SU-DHL-6 (cell line): ENCODE data around the gene LHX3.

Source experiments
- H2AFZ ChIP-seq: fragments of 200-600 bp; sonication (generic); 2 replicates; pipeline ENCODE4 v1.6.1; 2014; ENCODE audit warnings: low read depth, mild to moderate bottlenecking, moderate library complexity, mixed read lengths, antibody characterized with exemption, low read length; ENCODE audit not compliant: severe bottlenecking
- H3F3A ChIP-seq: fragments of 200-600 bp; shearing (Covaris generic); 2 replicates; pipeline ENCODE4 v1.6.0; 2016; ENCODE audit warnings: antibody characterized with exemption, mild to moderate bottlenecking; ENCODE audit not compliant: insufficient read depth
- H3K27ac ChIP-seq: fragments of 200-600 bp; sonication (generic); 2 replicates; pipeline ENCODE4 v1.5.1; 2016; ENCODE audit warnings: low read depth, mild to moderate bottlenecking, low read length, moderate library complexity, mixed read lengths
- H3K27me3 ChIP-seq: fragments of 200-600 bp; sonication (generic), shearing (Covaris generic); 2 replicates; pipeline ENCODE4 v1.6.0; 2014; ENCODE audit warnings: mild to moderate bottlenecking, low read length
- H3K36me3 ChIP-seq: fragments of 200-600 bp; sonication (generic); 2 replicates; pipeline ENCODE4 v1.6.1; 2014; ENCODE audit warnings: mild to moderate bottlenecking, low read length, mixed read lengths
- H3K4me2 ChIP-seq: fragments of 300-600, 200-600 bp; shearing (Covaris generic), sonication (generic); 2 replicates; pipeline ENCODE4 v1.6.0; 2014; ENCODE audit warnings: low read length, low read depth, mild to moderate bottlenecking; ENCODE audit not compliant: poor library complexity, severe bottlenecking
- H3K4me3 ChIP-seq: fragments of 200-600 bp; sonication (generic); 2 replicates; pipeline ENCODE4 v1.5.1; 2014; ENCODE audit warnings: antibody characterized with exemption, low read length, mild to moderate bottlenecking, mixed read lengths; ENCODE audit not compliant: insufficient read depth, poor library complexity, severe bottlenecking
- H3K79me2 ChIP-seq: fragments of 200-600 bp; sonication (generic); 2 replicates; pipeline ENCODE4 v1.6.1; 2014; ENCODE audit warnings: mild to moderate bottlenecking, low read length, moderate library complexity; ENCODE audit not compliant: insufficient read depth
- H3K9ac ChIP-seq: fragments of 200-600 bp; sonication (generic); 2 replicates; pipeline ENCODE4 v1.7.0; 2014; ENCODE audit warnings: mild to moderate bottlenecking, low read length
- H3K9me2 ChIP-seq: fragments of 200-600 bp; sonication (generic); replicated peaks from 2 replicates; pipeline ENCODE4 v1.6.1; 2014; ENCODE audit warnings: low read length; ENCODE audit not compliant: insufficient read depth
- H3K9me3 ChIP-seq: fragments of 200-600 bp; sonication (generic); 2 replicates; pipeline ENCODE4 v1.6.1; 2014; ENCODE audit warnings: low read length, mixed read lengths; ENCODE audit not compliant: insufficient read depth
- H4K20me1 ChIP-seq: fragments of 200-600 bp; sonication (generic); 2 replicates; pipeline ENCODE4 v1.6.1; 2014; ENCODE audit warnings: low read depth, mild to moderate bottlenecking, antibody characterized with exemption, low read length, moderate library complexity, mixed read lengths
- EZH2phosphoT487 ChIP-seq: fragments of 200-600 bp; sonication (generic), shearing (Covaris generic); conservative IDR thresholded peaks from 2 replicates; pipeline ENCODE4 v1.6.1; 2018; ENCODE audit warnings: mild to moderate bottlenecking, antibody characterized with exemption, low read length, moderate library complexity, mixed read lengths
- TF ChIP-seq, protein P1 (sequence below): fragments of 200-600 bp; sonication (generic); IDR thresholded peaks from one replicate; pipeline ENCODE4 v1.5.1; 2017; ENCODE audit warnings: antibody characterized with exemption, mild to moderate bottlenecking, low read length, moderate library complexity; ENCODE audit not compliant: insufficient read depth, poor library complexity, severe bottlenecking

The LHX3 gene

DNA sequence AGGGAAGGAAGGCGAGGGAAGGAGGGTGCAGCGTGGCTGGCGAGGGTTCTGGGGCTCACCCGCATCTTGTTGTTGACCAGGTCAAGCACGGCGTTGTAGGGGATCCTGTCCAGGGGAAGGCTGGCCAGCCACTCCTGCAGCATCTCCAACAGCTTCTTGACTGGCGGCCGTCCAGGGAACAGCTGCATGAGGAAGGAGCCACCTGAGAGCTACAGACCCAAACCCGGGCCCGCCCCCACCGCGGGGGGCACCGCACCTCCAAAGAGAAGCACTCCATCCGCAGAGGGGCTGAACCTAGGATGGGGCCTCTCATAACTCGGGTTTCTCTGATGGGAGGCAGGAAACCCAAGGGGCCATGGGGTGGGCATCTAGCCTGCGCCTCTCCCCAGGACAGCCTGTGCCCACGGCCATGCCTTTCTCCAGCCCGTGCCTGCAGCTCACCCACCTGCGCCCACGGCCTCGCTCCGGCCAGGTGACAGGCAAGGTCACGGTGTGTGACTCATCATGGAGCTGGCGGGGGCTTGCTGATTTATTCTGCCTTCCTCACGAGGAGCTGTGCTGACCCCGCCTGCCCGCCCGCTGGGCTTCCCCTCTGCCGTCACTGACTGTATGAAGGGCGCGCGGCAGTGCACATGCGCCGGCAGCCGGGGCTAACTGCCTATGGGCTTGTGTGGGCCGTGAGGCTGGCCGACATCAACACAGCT lies 11.8 kb upstream of the LHX3 start:
- no peaks in the 10 kb centered on the region for H3K9me2 ChIP-seq
- H3K79me2 ChIP-seq, result peaks cover 12% of the 10 kb centered on the region; the same call in 1 of the 2 replicates
- H3K36me3 ChIP-seq, result peaks cover 20% of the 10 kb centered on the region
- H3K27me3 ChIP-seq, result no peaks in the 10 kb centered on the region
- H4K20me1 ChIP-seq, result no peaks in the 10 kb centered on the region
- H3K4me2 ChIP-seq, result no peak overlapping the region
- H3K9ac ChIP-seq, result no peak overlapping the region
- H2AFZ ChIP-seq, result no peak overlapping the region
- H3F3A ChIP-seq, result 0 out of 2 replicates have a peak, but pooled peaks cover 5% of the 10 kb centered on the region
- TF ChIP-seq, protein P1, sequence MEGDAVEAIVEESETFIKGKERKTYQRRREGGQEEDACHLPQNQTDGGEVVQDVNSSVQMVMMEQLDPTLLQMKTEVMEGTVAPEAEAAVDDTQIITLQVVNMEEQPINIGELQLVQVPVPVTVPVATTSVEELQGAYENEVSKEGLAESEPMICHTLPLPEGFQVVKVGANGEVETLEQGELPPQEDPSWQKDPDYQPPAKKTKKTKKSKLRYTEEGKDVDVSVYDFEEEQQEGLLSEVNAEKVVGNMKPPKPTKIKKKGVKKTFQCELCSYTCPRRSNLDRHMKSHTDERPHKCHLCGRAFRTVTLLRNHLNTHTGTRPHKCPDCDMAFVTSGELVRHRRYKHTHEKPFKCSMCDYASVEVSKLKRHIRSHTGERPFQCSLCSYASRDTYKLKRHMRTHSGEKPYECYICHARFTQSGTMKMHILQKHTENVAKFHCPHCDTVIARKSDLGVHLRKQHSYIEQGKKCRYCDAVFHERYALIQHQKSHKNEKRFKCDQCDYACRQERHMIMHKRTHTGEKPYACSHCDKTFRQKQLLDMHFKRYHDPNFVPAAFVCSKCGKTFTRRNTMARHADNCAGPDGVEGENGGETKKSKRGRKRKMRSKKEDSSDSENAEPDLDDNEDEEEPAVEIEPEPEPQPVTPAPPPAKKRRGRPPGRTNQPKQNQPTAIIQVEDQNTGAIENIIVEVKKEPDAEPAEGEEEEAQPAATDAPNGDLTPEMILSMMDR, result no peak
- TF ChIP-seq EZH2phosphoT487, result no peak
- H3K27ac ChIP-seq, result no peak overlapping the region
- no peaks in the 10 kb centered on the region for H3K9me3 ChIP-seq
- no peak overlapping the region for H3K4me3 ChIP-seq

DNA sequence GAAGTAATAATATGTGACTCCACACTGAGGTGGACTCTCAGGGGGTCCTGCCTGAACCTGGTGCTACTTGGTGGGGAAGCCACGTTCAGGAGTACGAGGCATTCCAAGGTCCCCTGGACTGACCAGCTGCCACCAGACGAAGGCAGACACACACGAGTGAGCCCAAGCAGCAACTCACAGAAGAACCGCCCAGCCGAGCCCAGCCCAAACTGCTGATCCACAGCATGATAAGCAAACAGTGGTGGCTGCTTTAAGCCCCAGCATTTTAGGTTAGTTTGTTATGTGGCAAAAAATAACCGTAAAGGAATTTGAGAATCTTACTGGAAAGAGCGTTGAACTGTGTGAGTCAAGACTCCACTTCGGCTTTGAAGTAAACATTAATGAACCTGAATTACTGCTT lies 8.8 kb upstream of the LHX3 start:
- Histone ChIP-seq H3K9me3 (no peaks in the 10 kb centered on the region), H3K27ac (no peak overlapping the region), H3K9me2 (no peaks in the 10 kb centered on the region), H4K20me1 (no peaks in the 10 kb centered on the region), H3K4me2 (no peak overlapping the region), H3K4me3 (no peak overlapping the region), H3K79me2 (no peaks in the 10 kb centered on the region), H2AFZ (no peak overlapping the region), H3F3A (peaks cover 7% of the 10 kb centered on the region; the same call in 1 of the 2 replicates), H3K36me3 (peaks cover 20% of the 10 kb centered on the region), H3K27me3 (no peaks in the 10 kb centered on the region), H3K9ac (no peak overlapping the region)
- TF ChIP-seq EZH2phosphoT487, result no peak
- TF ChIP-seq, protein P1, result no peak

DNA sequence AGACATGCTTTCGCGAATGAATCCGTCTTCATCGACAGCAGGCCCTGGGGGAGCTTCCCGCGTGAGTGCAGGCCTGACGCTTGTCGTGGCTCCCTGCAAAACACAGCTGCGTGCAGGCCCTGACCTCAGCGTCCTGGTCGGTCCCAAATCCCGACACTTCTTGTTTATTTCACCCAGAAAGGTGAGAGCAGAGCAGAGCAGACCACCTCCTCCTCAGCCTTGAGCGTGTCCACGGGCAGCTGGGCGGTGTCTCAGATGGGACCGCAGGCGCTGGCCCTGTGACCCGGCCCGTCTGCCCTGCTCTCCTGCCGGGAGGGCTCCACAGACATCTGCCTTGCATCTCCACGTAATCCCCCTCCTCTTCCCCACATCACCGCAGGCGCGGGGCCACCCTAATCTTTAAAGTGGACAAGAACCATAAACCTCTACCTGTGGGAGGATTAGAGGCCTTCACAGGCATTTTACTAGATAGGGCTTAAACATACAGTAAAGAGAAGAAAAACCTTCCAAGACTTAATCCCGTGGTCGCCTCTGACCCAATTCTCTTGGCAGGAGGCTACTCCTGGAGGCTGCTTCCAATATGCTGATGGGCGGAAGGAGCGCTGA lies 7.5 kb upstream of the LHX3 start:
- Histone ChIP-seq H2AFZ (no peak overlapping the region), H3K9ac (peak overlapping the region; percentile 23), H3K27ac (peak overlapping the region; percentile 74), H3K27me3 (no peaks in the 10 kb centered on the region), H3K4me2 (peak overlapping the region; percentile 18), H3K79me2 (no peaks in the 10 kb centered on the region), H3K4me3 (no peak overlapping the region), H4K20me1 (no peaks in the 10 kb centered on the region), H3K9me2 (no peaks in the 10 kb centered on the region), H3F3A (peaks cover 7% of the 10 kb centered on the region; the same call in 1 of the 2 replicates), H3K9me3 (no peaks in the 10 kb centered on the region), H3K36me3 (peaks cover 20% of the 10 kb centered on the region)
- no peak for TF ChIP-seq EZH2phosphoT487
- TF ChIP-seq, protein P1, result no peak
